HG03139 (cell line): ENCODE data around the gene SLC12A5.
A peak's percentile ranks its signal among the peaks of the same experiment; 100 is the strongest.
"Not testable (repeated sequence)": the region's sequence is repeated elsewhere in the genome, so short reads cannot be mapped to it uniquely, and the experiment has no call there.

Source experiments
- ATAC-seq: cut with Tn5 transposase; IDR thresholded peaks from one replicate; pipeline ENCODE4 v1.9.1; 2021; ENCODE audit not compliant: unreplicated experiment

SLC12A5 gene

DNA sequence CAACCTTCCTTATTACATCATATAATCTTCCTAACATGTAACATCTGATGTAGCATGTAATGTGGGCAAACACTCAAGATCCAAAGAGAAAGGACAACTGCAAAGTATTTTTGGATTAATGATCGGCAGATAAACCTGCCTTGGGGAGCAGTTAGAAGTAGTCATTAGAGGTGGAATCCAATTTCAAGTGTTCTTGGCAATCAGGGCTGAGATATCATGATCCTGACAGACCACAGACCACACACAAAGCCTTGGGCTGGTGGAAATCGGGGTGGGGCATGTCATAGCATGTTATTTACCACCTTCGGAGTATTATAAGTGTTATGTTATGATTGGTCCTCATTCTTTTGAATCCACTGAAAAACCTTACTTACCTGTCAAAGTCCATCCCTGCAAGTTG lies 44.4 kb downstream of the SLC12A5 start:
- no peak for ATAC-seq

DNA sequence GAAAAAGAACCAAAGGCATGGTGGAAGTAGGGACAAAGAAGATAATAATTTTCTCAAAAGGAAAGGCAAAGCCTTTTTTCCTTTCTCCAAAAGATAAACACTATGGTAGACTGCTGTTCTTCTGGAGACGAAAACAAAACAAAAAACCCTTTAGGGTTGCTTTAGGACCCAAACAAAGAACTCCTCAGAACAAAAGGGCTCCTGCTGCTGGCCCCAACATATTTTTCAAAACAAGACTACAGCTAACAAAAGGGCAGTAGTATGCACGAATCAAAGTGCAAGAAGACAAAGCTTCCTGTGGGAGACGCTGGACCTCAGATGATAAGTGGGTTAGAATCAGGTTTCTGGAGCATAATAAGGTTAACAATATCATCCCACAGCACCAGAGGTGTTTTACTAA lies 45.0 kb downstream of the SLC12A5 start:
- no peak for ATAC-seq

DNA sequence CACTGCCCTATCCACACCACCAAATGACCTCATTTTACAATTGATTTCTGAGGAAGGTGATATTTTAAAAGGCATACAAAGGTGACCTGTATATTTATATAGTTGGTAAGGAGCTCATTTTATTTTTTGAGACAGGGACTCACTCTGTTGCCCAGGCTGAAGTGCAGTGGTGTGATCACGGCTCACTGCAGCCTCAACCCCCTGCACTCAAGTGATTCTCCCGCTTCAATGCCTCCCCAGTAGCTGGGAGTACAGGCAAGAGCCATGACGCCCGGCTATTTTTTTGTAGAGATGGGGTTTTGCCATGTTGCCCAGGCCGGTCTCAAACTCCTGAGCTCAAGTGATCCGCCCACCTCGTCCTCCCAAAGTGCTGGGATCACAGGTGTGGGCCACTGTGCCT lies 47.8 kb downstream of the SLC12A5 start:
- ATAC-seq = no peak

DNA sequence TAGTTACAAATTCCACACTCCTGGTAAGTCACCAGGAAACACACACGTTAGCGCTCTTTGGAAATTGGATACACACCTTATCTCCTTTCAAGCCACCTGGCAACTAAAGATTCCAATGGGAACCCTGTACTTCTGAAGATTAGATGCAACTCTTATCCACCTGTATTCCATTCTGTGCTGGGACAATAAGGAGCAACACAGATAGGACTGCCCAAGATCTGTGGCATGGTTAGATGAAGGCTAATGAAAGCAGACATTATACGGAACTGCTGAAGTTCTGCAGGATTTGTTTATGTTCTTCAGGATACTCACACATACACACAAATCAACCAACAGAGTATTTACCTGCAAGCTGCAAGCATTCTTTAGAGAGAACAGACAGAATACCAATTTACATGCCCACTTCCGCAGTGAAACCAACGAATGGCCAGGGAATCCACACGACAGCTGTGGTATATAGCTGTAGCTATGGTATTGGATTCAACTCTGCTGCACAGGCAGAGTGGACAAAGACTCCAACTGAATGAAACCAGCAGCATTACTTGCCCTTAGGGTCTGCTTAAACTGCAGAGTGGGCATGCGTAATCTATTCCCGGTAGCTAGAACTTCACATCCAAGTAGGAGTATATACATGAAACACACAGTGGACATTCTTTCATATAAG lies 48.8 kb downstream of the SLC12A5 start:
- no peak for ATAC-seq

DNA sequence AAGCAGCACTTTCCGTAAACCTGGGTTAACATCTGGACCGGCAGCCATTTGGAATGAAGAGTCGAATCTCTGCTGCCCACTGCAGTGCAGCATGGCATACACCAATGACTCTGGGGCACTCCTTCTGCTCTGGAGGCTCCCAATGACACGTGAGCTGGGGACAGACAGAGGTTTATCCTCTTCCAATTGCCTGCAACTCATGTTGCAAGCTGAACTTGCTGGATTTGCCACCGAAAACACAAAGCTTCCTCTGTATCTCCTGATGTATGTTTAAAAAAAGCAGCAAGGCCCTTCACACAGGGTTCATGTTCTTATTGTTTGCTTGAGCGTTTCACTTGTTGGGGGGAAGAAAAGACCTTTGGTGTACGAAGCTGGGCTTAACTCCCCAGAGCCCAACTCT lies 49.9 kb downstream of the SLC12A5 start:
- no peak for ATAC-seq

DNA sequence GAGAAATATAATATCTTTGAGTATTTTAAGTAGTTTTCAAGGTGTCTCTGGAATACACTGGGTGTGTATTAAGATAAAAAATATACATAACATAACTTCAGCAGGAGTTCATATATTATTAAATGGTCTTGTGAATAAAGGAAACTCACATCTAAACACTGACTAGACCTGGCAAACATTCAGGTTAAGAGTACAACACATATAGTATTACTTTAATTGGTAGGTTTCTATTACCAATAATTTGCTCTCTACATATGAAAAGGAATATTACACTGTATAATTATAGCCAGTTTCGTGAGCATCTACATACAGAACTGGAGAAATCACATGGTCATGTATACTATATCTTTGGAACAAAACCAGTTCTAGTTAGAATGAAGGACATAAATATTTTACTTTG lies 52.1 kb downstream of the SLC12A5 start:
- ATAC-seq = no peak

DNA sequence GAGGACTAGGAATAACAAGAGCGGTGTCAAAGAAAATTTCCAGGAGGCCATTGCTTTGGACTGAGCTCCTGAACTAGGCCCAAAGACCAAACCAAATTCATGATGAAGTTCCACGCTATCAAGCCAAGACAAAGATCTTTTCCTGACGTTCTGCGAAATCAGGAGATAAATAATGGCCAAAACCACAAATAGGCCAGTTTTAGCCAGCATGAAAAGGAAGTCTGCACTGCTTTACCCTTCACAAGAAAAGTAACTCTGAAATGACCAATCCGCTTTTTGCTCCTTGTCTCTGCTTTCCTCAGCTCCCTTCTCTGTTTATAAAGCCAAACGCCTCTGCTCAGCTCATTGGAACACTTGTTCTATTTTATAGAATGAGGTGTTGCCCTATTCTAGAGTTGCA lies 54.1 kb downstream of the SLC12A5 start:
- no peak for ATAC-seq

DNA sequence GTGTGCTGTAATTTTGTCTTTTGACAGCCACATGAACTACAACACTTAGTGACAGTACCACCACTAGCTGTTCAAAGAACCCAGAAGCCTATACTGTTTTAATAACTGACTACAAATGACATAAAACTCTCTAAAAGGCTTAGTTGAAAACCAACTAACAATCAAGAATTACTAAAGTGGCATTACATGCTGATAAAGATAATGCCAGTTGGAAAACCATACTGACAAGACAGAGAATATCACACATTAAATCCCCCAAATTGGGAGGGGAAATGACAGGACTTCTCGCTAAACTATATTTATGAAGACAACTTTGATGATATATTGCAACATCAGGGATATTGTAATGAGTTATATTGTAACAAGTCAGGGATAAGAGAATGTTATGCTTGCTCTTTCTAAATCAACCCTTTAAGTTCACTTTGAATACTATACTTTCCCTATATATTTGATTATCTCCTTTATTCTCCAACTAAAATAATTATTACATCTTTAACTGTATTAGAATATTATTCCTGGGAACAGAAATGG lies 54.6 kb downstream of the SLC12A5 start:
- no peak for ATAC-seq

DNA sequence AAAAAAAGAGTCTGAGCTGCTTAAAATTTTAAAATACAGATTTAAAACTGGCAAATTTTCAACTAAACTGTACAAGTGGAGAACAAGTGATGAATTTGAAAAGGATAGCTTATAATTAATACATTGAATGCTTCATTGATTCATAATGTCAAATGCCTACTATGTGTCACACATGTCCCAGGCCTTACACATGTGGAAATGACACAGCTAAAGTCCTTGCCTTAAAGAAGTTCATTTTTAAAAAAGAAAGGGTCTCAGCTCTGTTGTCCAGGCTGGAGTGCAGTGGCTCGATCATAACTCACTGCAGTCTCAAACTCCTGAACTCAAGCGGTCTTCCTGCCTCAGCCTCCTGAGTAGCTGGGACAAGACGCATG lies 55.8 kb downstream of the SLC12A5 start:
- no peak for ATAC-seq

DNA sequence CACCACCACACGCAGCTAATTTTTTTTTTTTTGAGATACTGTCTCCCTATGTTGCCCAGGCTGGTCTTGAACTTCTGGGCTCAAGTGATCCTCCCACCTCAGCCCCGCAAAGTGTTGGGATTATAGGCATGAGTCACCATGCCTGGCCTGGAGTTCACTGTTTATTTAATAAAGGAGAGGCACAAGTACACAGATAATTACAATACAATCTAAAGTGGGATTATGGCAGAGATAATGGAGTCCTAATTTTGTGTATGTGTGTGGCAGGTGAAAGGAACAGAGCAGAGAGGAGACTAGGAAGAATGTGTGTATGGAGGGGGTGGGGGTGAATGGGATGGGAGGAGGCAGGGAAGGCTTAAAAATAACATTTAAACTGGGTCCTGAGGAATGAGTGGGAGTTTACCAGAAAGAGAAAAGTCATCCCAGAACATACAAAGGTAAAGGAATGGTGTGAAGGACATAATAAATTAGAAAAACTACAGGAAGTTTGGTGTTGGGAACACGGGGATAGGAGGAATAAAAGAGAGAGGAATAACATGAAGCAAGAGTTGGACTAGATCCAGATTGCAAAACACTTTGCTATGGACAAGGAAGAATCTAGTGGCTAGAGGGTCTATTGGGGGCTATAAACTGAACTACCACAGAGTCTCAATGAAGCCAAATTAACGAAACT lies 56.3 kb downstream of the SLC12A5 start:
- ATAC-seq = no peak

DNA sequence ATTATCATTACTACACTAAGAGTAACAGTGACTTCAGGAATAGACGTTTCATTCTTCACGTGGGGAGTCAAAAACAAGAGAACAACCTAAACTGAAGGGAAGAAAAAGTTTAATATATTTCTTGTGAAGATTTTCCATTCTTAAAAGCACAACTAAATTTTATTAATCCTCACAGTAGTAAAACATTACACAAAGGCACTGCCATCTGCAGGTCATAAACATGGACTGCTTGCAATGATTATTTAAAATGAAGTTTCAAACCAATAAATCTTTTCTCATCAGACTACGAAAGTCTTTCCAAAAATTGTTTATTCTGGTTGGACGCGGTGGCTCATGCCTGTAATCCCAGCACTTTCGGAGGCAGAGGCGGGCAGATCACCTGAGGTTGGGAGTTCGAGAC lies 58.1 kb downstream of the SLC12A5 start:
- no peak for ATAC-seq

DNA sequence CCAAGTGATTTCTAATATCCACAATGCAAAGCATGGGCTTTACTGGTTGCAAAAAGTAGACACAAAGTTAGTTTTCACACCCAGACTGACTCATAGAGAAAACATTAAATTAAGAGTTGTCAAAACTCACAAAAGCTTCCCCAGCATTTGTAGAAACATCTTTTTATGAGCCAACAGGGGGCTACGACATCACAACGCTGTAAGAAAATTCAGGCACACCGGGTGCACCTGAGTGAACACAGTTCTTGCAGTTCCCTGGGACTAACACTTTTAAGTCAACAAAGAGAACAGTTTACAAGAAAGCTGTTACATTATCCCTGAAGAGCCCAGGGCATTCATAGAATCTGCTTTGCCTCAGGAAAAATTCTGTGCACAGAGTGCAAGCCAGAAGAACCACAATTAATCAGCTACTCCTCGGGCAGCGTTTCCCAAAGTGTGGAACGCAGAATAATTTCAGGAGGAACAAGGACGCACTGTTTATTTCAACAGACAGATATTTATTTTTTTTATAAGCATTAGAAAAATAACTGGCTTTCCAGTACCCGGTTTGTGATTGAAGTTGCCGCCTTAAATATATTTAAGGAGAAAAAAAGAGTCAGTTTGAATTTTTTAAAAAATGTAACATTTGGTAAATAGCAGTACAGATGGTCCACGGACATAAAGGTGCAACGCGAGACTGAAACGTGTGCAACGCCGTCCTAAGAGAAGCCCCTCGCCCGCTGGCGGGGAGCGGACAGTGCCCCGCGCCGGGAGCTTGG lies 59.6 kb downstream of the SLC12A5 start:
- ATAC-seq = no peak

DNA sequence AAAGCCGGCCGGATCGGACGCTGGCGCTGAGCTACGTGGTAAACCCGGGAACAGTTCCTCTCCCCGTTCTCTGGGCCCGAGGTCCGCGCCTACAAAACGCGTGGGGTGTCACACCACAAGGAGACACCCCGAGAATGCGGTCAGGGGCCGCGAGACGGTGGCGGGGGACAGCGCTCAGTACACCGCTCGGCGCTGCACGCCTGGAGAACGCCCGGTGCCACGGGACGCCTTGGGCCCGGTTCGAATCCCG lies 60.1 kb downstream of the SLC12A5 start:
- ATAC-seq = peak; percentile 13

DNA sequence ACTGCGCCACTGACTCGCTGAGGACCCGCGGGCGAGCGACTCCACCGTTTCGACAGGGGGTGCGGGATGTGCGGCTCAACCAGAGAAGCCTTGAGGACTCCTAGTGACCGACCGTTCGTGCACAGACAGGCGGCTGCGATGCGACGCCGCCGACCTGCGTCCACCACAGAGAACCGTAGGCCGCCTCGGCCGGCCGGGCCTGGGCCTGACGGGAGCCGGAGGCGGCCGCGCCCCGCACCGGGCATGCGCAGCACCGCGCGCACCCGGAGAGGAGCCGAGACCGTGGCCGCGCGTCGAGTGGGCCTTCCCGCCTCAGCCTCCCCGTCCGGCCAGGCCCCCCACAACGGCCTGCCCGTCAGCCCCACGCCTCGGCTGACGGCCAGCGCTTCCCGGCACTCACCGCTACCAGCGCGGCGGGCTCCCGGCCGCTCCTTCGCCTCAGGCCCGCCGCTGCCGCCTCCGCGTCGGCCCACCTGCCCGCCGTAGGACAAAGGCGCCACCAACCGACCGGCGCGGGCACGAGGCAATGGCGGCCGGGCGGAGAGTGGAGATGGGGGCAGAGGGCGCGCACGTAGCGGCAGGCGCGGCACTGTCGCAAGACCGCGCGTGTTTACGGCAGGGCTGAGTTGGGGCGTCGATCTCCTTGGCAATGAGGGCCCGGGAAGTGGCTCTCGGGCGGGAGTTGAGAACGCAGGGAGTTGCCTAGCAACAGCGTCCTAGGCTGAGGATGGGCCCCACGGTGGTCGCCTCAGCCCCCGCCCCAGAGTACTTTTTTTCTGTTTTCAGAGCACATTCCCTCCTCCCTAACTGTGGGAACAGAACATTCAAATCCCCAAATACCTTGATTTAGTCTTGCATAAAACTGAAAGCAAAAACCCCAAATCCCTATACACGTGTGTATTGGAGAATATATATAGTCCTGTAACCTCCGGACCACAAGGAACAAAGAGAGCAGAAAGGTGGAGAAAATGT lies 60.7 kb downstream of the SLC12A5 start, which contains the start of gene NCOA5:
TSS of gene NCOA5 (minus strand) at position 546 of the 972 bp plus-strand sequence. CDS start 10,538 bp downstream, outside the sequence.
- ATAC-seq = peak; percentile 86

DNA sequence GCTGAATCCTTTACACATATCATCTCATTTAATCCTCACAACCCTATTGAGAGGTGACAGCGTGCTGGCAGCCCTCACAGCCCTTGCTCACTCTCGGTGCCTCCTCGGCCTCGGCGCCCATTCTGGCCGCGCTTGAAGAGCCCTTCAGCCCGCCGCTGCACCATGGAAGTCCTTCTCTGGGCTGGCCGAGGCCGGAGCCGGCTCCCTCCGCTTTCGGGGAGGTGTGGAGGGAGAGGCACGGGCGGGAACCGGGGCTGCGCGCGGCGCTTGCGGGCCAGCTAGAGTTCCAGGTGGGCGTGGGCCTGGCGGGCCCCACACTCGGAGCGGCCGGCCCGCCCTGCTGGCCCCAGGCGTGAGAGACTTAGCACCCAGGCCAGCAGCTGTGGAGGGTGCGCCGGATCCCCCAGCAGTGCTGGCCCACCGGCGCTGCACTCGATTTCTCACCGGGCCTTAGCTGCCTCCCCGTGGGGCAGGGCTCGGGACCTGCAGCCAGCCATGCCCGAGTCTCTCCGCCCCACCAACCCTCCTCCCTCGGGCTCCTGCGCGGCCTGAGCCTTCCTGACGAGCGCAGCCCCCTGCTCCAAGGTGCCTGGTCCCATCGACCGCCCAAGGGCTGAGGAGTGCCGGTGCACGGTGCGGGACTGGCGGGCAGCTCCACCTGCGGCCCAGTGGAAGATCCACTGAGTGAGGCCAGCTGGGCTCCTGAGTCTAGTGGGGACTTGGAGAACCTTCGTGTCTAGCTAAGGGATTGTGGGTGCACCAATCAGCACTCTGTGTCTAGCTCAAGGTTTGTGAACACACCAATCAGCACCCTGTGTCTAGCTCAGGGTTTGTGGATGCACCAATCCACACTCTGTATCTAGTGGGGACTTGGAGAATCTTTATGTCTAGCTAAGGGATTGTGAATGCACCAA lies 62.9 kb downstream of the SLC12A5 start:
- not testable (repeated sequence) for ATAC-seq

DNA sequence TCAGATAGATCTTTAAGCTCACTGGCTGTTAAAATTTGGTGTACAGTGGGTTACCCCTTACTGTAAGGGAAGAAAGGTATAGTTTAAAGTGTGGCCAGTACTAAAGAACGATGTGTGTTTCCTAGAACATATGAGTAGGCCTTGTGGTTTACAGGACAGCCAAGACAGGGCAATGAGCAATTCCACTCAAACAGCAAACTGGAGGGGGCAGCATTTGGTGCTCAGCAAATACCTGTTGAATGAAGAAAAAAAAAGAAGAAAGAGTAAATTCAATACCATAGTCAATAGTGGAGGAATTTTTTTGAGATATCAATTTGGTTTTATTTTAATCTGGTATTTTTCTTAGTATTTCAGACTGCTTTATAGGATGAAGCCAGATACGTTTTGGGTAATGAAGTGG lies 64.5 kb downstream of the SLC12A5 start:
- ATAC-seq = no peak

DNA sequence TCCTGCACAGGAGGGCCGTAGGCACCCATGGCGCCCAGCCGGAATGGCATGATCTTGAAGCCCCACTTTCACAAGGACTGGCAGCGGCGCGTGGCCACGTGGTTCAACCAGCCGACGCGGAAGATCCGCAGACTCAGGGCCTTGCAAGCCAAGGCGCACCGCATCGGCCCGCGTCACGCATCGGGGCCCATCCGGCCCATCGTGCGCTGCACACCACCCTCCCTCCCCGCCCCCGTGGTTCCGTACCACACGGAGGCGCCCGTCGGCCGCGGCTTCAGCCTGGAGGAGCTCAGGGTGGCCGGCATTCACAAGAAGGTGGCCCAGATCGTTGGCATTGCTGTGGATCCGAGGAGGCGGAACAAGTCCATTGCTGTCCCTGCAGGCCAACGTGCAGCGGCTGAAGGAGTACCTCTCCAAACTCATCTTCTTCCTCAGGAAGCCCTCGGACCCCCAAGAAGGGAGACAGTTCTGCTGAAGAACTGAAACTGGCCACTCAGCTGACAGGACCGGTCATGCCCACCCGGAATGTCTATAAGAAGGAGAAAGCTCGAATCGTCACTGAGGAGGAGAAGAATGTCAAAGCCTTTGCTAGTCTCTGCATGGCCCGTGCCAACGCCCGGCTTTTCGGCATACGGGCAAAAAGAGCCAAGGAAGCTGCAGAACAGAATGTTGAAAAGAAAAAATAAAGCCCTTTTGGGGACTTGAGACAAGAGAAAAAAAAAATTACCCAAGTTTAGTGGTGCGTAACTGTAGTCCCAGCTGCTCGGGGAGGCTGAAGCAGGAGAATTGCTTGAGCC lies 70.7 kb downstream of the SLC12A5 start:
- ATAC-seq = no peak

DNA sequence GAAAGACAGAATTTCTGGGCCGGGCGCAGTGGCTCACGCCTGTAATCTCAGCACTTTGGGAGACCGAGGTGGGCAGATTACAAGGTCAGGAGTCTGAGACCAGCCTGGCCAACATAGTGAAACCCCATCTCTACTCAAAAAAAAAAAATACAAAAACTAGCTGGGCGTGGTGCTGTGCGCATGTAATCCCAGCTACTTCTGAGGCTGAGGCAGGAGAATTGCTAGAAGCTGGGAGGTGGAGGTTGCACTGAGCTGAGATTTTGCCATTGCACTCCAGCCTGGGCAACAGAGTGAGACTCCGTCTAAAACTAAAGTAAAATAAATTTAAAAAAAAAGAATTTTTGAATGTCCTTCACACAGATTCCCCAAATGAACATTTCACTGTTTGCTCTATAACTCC lies 71.4 kb downstream of the SLC12A5 start:
- ATAC-seq = not testable (repeated sequence)

DNA sequence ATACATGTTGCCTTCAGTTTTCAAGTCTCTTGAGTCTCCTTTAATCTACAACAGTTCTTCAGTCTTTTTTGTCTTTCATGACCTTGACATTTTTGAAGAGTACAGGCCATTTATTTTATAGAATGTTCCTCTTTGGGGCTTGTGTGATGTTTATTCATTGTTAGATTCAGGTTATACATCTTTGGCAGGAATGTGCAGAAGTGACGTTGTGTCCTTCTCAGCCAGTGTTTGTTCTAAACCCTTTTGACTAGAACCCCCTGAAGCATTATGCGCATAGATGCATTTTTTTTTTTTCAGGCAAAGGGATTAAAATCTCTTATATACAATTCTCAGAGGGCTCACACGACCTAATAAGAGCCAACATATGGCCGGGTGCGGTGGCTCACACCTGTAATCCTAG lies 72.0 kb downstream of the SLC12A5 start:
- no peak for ATAC-seq
